Erythroblast (primary cell): ENCODE data around the gene NEK5.

Experiments
- GATA1 ChIP-seq: IDR thresholded peaks from 2 replicates; pipeline ENCODE4 v1.6.1; 2011; ENCODE audit warnings: low read depth, mild to moderate bottlenecking, control low read depth, low read length, moderate library complexity
- POLR2A ChIP-seq: IDR thresholded peaks from 2 replicates; pipeline ENCODE4 v1.6.1; 2011; ENCODE audit warnings: mild to moderate bottlenecking, low read length

GRCh38 chr13:51997186-51997585, 131.7 kb downstream of the NEK5 start:
- TF ChIP-seq POLR2A, result no peak
- TF ChIP-seq GATA1, result no peak
